ENCODE measurements around the gene MTARC2. TPM values are rescaled to one million over a fixed set of nuclear protein-coding genes. Genes with fewer than 3 reads are reported as not detected.

MTARC2 gene
- polyA plus RNA-seq, 3 donors, result 49.9 to 66.0 (median 53.8) TPM

Other genes with a start within 250 kb of the MTARC2 start
- gene MARK1, start 220.2 kb upstream of the MTARC2 start, polyA plus RNA-seq (ENCODE audit: insufficient read length in 3 of 3), result 10 to 100 TPM in 1 of 3 donors, 1 to 10 TPM in 2; 8.9 to 10.9 (median 9.2) TPM
- gene C1orf115, start 58.0 kb upstream of the MTARC2 start, polyA plus RNA-seq (ENCODE audit: insufficient read length in 3 of 3), result 10 to 100 TPM; 25.6 to 27.3 (median 26.0) TPM
- 10 to 100 TPM; 18.6 to 28.0 (median 24.6) TPM for gene MTARC1, start 38.6 kb downstream of the MTARC2 start, polyA plus RNA-seq (ENCODE audit: insufficient read length in 3 of 3)
- 10 to 100 TPM in 2 of 3 donors, 1 to 10 TPM in 1; 8.6 to 12.0 (median 10.7) TPM for gene HLX, start 131.1 kb downstream of the MTARC2 start, polyA plus RNA-seq (ENCODE audit: insufficient read length in 3 of 3)

All from renal cortex interstitium (tissue), 3 donors.